ENCODE results near the gene ARHGAP10.
"Not testable (repeated sequence)": the region's sequence is repeated elsewhere in the genome, so short reads cannot be mapped to it uniquely, and the experiment has no call there.

The ARHGAP10 gene

GRCh38 chr4:147991543-147992283 is 259.8 kb downstream of the ARHGAP10 start:
- POLR2A ChIA-PET, result no interaction called here
- CTCF ChIA-PET, result no interaction called here
- TF ChIP-seq CTCF (IDR thresholded peaks at IDR 0.05; ENCODE audit: control extremely low read depth, extremely low read depth, low read depth, missing control alignments), result no peak
- DNase-seq (ENCODE audit: extremely low spot score), result no peak

GRCh38 chr4:147994076-147994475 is 262.2 kb downstream of the ARHGAP10 start:
- ChIA-PET CTCF (interaction anchor here (1.0 to 2.4 kb wide), 6 partner anchors 8 to 32 kb away, joined by 3 to 14 read pairs (median 6); no protein-coding TSS in a partner anchor), POLR2A (no interaction called here)
- no peak for DNase-seq (ENCODE audit: extremely low spot score)
- TF ChIP-seq CTCF (IDR thresholded peaks at IDR 0.05; ENCODE audit: control extremely low read depth, extremely low read depth, low read depth, missing control alignments), result no peak

- no peak for DNase-seq (ENCODE audit: extremely low spot score)
- no peak for TF ChIP-seq CTCF (IDR thresholded peaks at IDR 0.05; ENCODE audit: control extremely low read depth, extremely low read depth, low read depth, missing control alignments)
- CTCF ChIA-PET, result interaction anchor here (1.2 to 2.4 kb wide), 6 partner anchors 9 to 32 kb away, joined by 3 to 14 read pairs (median 6); no protein-coding TSS in a partner anchor
- POLR2A ChIA-PET, result no interaction called here
Measured at GRCh38 chr4:147994491-147995385, 262.9 kb downstream of the ARHGAP10 start.

- TF ChIP-seq CTCF (IDR thresholded peaks at IDR 0.05; ENCODE audit: control extremely low read depth, extremely low read depth, low read depth, missing control alignments), result no peak
- POLR2A ChIA-PET, result no interaction called here
- CTCF ChIA-PET, result interaction anchor here (2.3 kb wide), 1 partner anchor 12 kb away, joined by 7 read pairs; no protein-coding TSS in a partner anchor
- no peak for DNase-seq (ENCODE audit: extremely low spot score)
Measured at GRCh38 chr4:147996859-147997258, 265.0 kb downstream of the ARHGAP10 start.

- POLR2A ChIA-PET; DNase-seq (ENCODE audit: extremely low spot score): not testable (repeated sequence)
- CTCF ChIA-PET, result interaction anchor here (0.9 to 1.7 kb wide), 3 partner anchors 11 to 16 kb away, joined by 3 to 5 read pairs (median 3); no protein-coding TSS in a partner anchor
Measured at GRCh38 chr4:148000038-148000437, 268.1 kb downstream of the ARHGAP10 start.

- DNase-seq (ENCODE audit: extremely low spot score), result no peak
- CTCF ChIA-PET, result interaction anchor here (1.2 to 1.5 kb wide), 3 partner anchors 11 to 18 kb away, joined by 3 to 5 read pairs (median 4); no protein-coding TSS in a partner anchor
- no peak for TF ChIP-seq CTCF (IDR thresholded peaks at IDR 0.05; ENCODE audit: control extremely low read depth, extremely low read depth, low read depth, missing control alignments)
- POLR2A ChIA-PET, result no interaction called here
Measured at GRCh38 chr4:148004228-148004857, 272.5 kb downstream of the ARHGAP10 start.

Measured in GM10248 (cell line).